ENCODE results near the gene UBR3.

Gene UBR3

GRCh38 chr2:169999054-169999453 is 171.8 kb downstream of the UBR3 start:
- no peak overlapping the region for H3K27ac ChIP-seq
- H3K9me3 ChIP-seq = no peaks in the 10 kb centered on the region
- no peak for TF ChIP-seq CTCF (IDR thresholded peaks at IDR 0.05)
- H3K36me3 ChIP-seq = peaks cover 21% of the 10 kb centered on the region
- no peaks in the 10 kb centered on the region for H3K27me3 ChIP-seq
- no peaks in the 10 kb centered on the region for H3K4me1 ChIP-seq (ENCODE audit: control insufficient read depth in 1 of 2, insufficient read depth in 1 of 2, low read depth in 1 of 2, low read length in 1 of 2)
- no peak overlapping the region for H3K4me3 ChIP-seq (ENCODE audit: low read depth in 1 of 2, low read length in 1 of 2)

- H3K27me3 ChIP-seq = no peaks in the 10 kb centered on the region
- no peak overlapping the region for H3K27ac ChIP-seq
- peaks cover 21% of the 10 kb centered on the region for H3K36me3 ChIP-seq
- no peaks in the 10 kb centered on the region for H3K9me3 ChIP-seq
- TF ChIP-seq CTCF (IDR thresholded peaks at IDR 0.05) = no peak
- no peak overlapping the region for H3K4me3 ChIP-seq (ENCODE audit: low read depth in 1 of 2, low read length in 1 of 2)
- peaks cover 0 to 11% of the 10 kb centered on the region in 2 experiments for H3K4me1 ChIP-seq (ENCODE audit: control insufficient read depth in 1 of 2, insufficient read depth in 1 of 2, low read depth in 1 of 2, low read length in 1 of 2)
Measured at GRCh38 chr2:170002096-170002495, 174.8 kb downstream of the UBR3 start.

GRCh38 chr2:170005702-170006101 is 178.4 kb downstream of the UBR3 start:
- TF ChIP-seq CTCF (IDR thresholded peaks at IDR 0.05) = no peak
- peaks cover 0 to 11% of the 10 kb centered on the region in 2 experiments for H3K4me1 ChIP-seq (ENCODE audit: control insufficient read depth in 1 of 2, insufficient read depth in 1 of 2, low read depth in 1 of 2, low read length in 1 of 2)

GRCh38 chr2:170006587-170007325 is 179.5 kb downstream of the UBR3 start:
- Histone ChIP-seq H3K4me3 (ENCODE audit: low read depth in 1 of 2, low read length in 1 of 2) (no peak overlapping the region), H3K27ac (no peak overlapping the region), H3K27me3 (no peaks in the 10 kb centered on the region), H3K4me1 (ENCODE audit: control insufficient read depth in 1 of 2, insufficient read depth in 1 of 2, low read depth in 1 of 2, low read length in 1 of 2) (peaks cover 0 to 11% of the 10 kb centered on the region in 2 experiments), H3K36me3 (peaks cover 23% of the 10 kb centered on the region), H3K9me3 (no peaks in the 10 kb centered on the region)
- no peak for TF ChIP-seq CTCF (IDR thresholded peaks at IDR 0.05)

More at GRCh38 chr2:170005702-170006101, 178.4 kb downstream of the UBR3 start:
- H3K4me3 ChIP-seq (ENCODE audit: low read depth in 1 of 2, low read length in 1 of 2) = no peak overlapping the region
- no peaks in the 10 kb centered on the region for H3K27me3 ChIP-seq
- H3K27ac ChIP-seq = no peak overlapping the region
- peaks cover 28% of the 10 kb centered on the region for H3K36me3 ChIP-seq
- H3K9me3 ChIP-seq = no peaks in the 10 kb centered on the region

- Histone ChIP-seq H3K9me3 (no peaks in the 10 kb centered on the region), H3K4me3 (ENCODE audit: low read depth in 1 of 2, low read length in 1 of 2) (no peak overlapping the region), H3K36me3 (peaks cover 14% of the 10 kb centered on the region), H3K27me3 (no peaks in the 10 kb centered on the region), H3K27ac (no peak overlapping the region), H3K4me1 (ENCODE audit: control insufficient read depth in 1 of 2, insufficient read depth in 1 of 2, low read depth in 1 of 2, low read length in 1 of 2) (peaks cover 0 to 11% of the 10 kb centered on the region in 2 experiments)
- no peak for TF ChIP-seq CTCF (IDR thresholded peaks at IDR 0.05)
Measured at GRCh38 chr2:170009209-170009608, 182.0 kb downstream of the UBR3 start.

Data from neutrophil (primary cell).